Retinal pigment epithelial cell (primary cell): ENCODE data around the gene TRIM2.

Experiments
- DNase-seq: peaks from one replicate; pipeline ENCODE4 v3.0.0-alpha.2; 2010; ENCODE audit warnings: low read depth
- H3K4me3 ChIP-seq: 2 replicates; pipeline ENCODE4 v1.5.1; 2011; ENCODE audit warnings: mild to moderate bottlenecking, low read length, control low read depth, moderate library complexity
- CTCF ChIP-seq: conservative IDR thresholded peaks from 2 replicates; pipeline ENCODE4 v1.5.1; 2011; ENCODE audit warnings: low read depth, low read length, control low read depth, inconsistent platforms

Gene TRIM2

GRCh38 chr4:153204247-153204671 lies at the start of gene TRIM2:
TSS of gene TRIM2 (plus strand) at chr4:153204443. CDS start at chr4:153204531, 88 bp downstream.
- DNase-seq: no peak
- TF ChIP-seq CTCF: no peak

GRCh38 chr4:153155686-153156085 lies 48.6 kb upstream of the TRIM2 start:
- no peak overlapping the region for H3K4me3 ChIP-seq
- no peak for DNase-seq
- no peak for TF ChIP-seq CTCF

More at GRCh38 chr4:153204247-153204671, at the start of gene TRIM2:
- H3K4me3 ChIP-seq: peak within 1 kb of the TSS; percentile 32

GRCh38 chr4:153156263-153156662 lies 48.0 kb upstream of the TRIM2 start:
- TF ChIP-seq CTCF: peak; percentile 27
- DNase-seq: no peak
- H3K4me3 ChIP-seq: no peak overlapping the region

- TF ChIP-seq CTCF: no peak
- no peak overlapping the region for H3K4me3 ChIP-seq
- DNase-seq: no peak
These were observed 47.5 kb upstream of the TRIM2 start for GRCh38 chr4:153156721-153157120.

GRCh38 chr4:153159016-153159415 lies 45.2 kb upstream of the TRIM2 start:
- no peak for DNase-seq
- H3K4me3 ChIP-seq: no peak overlapping the region
- no peak for TF ChIP-seq CTCF

- no peak for DNase-seq
These were observed 44.5 kb upstream of the TRIM2 start for GRCh38 chr4:153159728-153160221.

More at GRCh38 chr4:153159728-153160221, 44.5 kb upstream of the TRIM2 start:
- no peak for TF ChIP-seq CTCF
- H3K4me3 ChIP-seq: no peak overlapping the region
